Measurements from ENCODE around the gene C4orf50.

- no peak for TF ChIP-seq CTCF (IDR thresholded peaks at IDR 0.05; ENCODE audit: insufficient read depth, low read length)
- TF ChIP-seq REST (IDR thresholded peaks at IDR 0.05; ENCODE audit: insufficient replicate concordance, low read depth), result no peak
- TF ChIP-seq POLR2AphosphoS5 (IDR thresholded peaks at IDR 0.05; ENCODE audit: low read depth), result no peak
Measured at GRCh38 chr4:6011271-6011671, 7.0 kb downstream of the C4orf50 start.
